Measurements from ENCODE around the gene EPS8L3.
"Not testable (repeated sequence)": the region's sequence is repeated elsewhere in the genome, so short reads cannot be mapped to it uniquely, and the experiment has no call there.

Gene EPS8L3

DNA sequence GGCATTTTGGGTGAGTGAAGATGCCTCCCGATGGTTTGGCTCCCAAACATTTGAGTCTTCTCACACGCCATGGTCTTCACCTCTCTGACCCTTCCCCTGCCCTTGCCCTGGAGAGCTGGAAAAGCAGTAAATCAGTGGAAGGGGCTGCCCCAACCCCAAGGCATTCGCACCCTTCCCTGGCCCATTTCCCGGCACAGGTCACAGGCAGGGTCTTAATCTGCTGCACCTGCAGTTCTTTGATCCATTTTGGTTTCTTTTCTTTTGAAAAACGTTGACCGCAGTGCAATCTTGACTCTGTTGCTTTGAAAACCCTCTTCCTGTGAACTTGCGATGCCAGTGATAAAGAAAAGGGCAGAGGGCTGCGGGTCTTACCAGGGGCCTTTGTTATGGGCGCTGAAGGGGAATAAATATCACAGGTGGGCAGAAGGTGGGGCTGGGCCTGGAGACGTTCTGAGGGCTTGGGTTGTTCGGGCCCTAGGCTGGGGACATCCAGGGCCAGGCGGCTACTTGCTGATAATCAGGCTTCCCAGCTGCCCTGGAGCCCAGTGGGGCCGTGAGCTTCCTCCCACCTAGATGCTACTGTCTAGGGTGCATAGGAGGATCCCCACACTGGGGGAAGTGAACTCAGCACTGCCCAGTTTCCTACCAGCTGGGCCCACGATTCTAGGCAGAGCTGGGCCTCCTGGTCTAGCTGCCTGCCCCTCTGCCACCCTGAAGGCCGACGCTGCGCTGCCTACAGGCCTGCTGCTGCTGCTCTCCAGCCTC, 38.6 kb upstream of the EPS8L3 start:
- TF ChIP-seq JUND (IDR thresholded peaks at IDR 0.05; ENCODE audit: low read depth), result no peak
- no peak for DNase-seq (ENCODE audit: low read depth in 1 of 2, low spot score in 1 of 2)
- in situ Hi-C loops (cut with HindIII; ENCODE audit: low pct_unique_long_range_greater_than_20kb, low sequenced_read_pairs), result no loop called here

DNA sequence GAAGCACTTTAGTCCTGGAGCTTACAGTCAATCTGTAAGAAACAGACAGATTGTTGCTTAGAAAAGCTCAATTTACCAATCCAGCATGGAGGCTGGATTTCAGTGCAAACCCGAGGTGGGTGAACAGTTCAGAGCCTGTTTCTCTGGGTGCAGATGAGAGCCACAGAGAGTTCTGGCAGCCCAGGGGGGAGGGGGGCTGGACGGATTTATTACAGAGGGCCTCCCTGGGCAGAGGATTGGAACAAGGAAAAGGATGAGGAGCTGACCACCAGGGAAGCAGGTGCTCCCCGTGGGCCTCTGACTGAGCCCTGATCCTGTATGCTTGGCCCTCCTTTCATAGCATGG, 38.0 kb upstream of the EPS8L3 start:
- no peak for DNase-seq (ENCODE audit: low read depth in 1 of 2, low spot score in 1 of 2)
- in situ Hi-C loops (cut with HindIII; ENCODE audit: low pct_unique_long_range_greater_than_20kb, low sequenced_read_pairs), result no loop called here
- no peak for TF ChIP-seq JUND (IDR thresholded peaks at IDR 0.05; ENCODE audit: low read depth)

DNA sequence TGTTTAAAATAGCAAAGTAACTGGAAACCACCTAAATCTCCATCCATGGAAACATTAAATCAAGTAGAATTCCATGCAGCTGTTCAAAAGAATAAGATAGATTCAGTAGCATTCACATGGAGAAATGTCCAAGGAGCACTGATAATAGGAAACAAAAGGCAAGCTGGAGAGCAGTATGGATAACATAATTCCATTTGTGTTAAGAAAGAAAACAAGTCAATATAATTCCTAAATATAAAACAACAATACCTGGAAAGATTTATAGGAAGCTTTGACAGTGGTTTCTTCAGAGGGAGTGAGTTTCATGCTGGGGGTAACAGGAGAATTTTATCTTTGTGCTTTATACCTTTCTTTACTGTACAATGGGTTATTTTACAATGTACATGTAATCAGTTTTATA, 36.6 kb upstream of the EPS8L3 start:
- DNase-seq (ENCODE audit: low read depth in 1 of 2, low spot score in 1 of 2), result no peak
- no peak for TF ChIP-seq JUND (IDR thresholded peaks at IDR 0.05; ENCODE audit: low read depth)
- in situ Hi-C loops (cut with HindIII; ENCODE audit: low pct_unique_long_range_greater_than_20kb, low sequenced_read_pairs), result no loop called here

DNA sequence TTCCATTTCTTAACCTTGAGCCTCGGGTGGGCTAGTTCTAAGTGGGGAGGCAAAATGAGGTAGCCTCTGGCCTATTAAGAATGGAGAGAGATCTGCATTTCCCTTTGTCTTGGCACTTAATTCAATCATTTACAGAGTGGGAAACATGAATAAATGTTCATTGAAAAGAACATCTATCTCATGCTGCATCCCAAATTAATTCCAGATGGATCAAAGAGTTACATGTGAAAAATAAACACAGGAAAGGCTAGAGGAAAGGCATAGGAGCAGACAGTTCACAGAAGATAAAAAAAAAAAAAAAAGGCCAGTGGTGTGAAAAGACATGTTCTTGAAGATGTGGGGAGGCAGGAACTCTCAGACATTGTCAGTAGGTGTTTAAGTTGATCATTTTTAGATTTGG, 35.7 kb upstream of the EPS8L3 start:
- DNase-seq (ENCODE audit: low read depth in 1 of 2, low spot score in 1 of 2), result no peak
- in situ Hi-C loops (cut with HindIII; ENCODE audit: low pct_unique_long_range_greater_than_20kb, low sequenced_read_pairs), result no loop called here
- TF ChIP-seq JUND (IDR thresholded peaks at IDR 0.05; ENCODE audit: low read depth), result no peak

GRCh38 chr1:109797303-109797595, 33.5 kb upstream of the EPS8L3 start:
- DNase-seq (ENCODE audit: low read depth in 1 of 2, low spot score in 1 of 2); in situ Hi-C loops (cut with HindIII; ENCODE audit: low pct_unique_long_range_greater_than_20kb, low sequenced_read_pairs): not testable (repeated sequence)

DNA sequence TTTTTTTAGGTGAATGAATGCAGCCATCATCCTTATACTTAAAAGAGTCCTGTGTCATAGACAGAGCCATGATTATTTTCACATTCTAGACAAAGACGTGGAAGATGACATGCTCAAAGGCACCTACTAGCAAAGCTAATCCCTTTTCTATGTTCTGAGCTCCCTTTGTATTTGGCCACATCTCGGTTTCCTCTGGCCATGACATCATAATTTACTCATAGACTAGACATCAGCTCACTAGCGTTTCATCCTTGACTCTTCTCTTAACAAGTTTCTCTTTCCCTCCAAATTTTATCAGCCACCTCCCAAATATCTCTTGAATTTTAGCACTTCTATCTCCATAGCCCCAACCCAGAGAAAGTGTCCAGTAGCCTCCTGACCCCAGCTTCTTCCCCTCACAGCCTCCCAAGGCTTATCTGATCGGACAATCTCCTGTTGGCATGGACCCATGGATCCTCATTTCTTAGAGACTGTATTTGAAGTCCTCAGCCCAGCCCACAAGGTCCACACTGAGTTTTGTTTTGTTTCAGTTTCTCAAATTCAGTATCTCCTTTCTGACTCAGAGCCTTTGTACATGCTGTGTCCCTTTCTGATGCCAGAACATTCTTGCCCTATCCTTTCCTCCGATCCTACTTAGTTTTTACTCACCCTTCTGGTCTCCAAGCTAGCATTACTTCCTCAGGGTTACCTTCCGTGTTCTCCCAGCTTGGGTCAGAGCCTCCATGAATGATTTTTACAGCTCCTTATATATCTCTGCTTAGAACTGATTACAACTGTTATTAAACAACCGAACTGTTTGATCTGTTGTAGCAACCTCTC, 33.0 kb upstream of the EPS8L3 start:
- DNase-seq (ENCODE audit: low read depth in 1 of 2, low spot score in 1 of 2), result no peak
- in situ Hi-C loops (cut with HindIII; ENCODE audit: low pct_unique_long_range_greater_than_20kb, low sequenced_read_pairs), result no loop called here
- TF ChIP-seq JUND (IDR thresholded peaks at IDR 0.05; ENCODE audit: low read depth), result no peak

DNA sequence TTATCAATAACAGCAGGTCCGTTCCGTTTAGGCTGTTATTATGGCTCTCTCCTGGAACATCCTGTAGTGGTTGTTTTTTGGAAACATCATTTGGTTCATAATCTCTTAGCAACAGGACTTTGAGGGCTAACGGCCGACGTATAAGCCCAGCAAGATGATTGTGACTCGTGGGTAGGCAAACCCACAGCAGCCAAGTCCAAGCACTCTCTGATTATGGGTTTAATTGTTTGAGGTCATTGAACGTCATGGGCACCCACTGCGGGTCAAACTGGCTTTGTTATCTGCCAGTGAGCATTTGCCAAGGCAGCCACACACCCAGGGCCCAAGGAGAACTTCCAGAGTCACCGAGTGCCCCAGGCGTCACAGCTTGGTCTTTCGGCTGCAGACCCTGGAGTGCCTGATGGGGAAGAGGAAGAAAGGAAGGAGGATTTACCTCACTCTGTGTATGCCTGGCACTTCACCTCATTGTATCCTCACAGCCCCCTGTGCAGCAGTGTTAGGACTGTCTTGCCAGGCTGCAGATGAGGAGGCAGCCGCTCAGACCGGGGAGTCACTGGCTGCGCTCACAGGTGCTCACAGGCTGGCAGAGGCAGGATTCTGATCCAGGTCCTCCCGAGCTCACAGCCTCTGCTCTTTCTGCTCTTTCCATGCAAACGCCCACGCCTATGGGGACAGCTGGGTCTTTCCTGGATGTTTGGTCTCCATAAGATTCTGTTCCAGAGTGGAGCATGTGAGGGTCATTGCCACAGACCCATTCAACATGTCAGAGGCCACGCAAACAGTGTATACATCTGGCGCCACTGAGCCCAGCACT, 30.8 kb upstream of the EPS8L3 start:
- no peak for TF ChIP-seq JUND (IDR thresholded peaks at IDR 0.05; ENCODE audit: low read depth)
- DNase-seq (ENCODE audit: low read depth in 1 of 2, low spot score in 1 of 2), result no peak
- in situ Hi-C loops (cut with HindIII; ENCODE audit: low pct_unique_long_range_greater_than_20kb, low sequenced_read_pairs), result no loop called here

DNA sequence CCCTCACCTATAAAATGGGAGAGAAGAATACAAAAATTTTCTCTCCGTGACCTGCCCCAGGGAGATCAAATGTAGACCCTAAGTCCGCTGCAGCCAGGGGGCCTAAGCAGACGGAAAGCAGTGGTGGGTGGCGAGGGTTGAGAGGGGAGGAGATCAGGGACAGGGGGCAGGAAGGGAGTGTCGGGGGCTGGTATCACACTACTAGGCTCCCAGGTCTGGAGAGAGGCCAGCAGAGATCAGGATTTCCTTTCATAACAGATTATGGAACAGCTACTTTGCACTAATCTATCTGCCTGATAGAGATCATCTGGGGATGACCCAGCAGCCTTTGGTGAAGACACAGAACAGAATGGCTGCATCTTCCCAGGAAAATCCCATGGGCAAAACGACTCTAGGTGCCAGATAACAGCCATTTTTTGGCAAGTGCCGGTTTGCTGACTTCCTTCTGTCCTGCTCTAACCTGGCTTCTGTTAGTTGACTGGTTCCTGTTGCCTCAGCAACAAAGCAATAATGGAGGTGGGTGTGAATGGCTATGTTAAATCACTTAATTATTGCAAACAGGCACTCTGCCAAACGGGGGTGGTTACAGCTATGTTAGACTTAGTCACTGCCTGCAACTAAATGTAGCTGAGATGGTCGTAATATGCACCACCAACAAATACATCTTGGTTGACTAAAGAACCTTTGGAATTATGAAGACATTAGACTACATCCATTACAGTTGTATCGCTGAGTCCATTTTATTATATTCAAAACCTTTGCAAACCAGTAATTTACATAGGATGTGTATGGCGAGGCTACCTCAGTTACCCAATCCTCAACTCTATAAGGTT, 30.0 kb upstream of the EPS8L3 start:
- in situ Hi-C loops (cut with HindIII; ENCODE audit: low pct_unique_long_range_greater_than_20kb, low sequenced_read_pairs), result no loop called here
- no peak for DNase-seq (ENCODE audit: low read depth in 1 of 2, low spot score in 1 of 2)
- no peak for TF ChIP-seq JUND (IDR thresholded peaks at IDR 0.05; ENCODE audit: low read depth)

DNA sequence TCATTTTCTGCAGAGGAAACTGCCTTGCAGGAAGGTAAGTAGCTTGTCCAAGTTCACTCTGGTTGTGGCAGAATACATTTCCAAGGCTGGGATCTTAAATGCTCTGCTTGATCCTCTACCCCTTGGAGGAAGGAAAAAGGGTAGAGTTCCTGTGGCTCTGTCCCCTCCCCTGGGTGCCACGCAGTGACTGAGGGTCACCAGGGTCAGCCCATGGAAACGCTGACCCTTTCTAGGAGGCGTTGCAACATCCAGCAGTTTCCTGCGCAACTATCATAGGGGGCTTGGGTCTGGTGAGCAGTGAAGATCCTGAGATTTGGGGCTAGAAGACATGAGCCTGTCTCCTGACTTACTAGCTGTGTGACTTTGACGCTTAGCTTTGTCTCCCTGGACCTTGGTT, 29.4 kb upstream of the EPS8L3 start:
- no peak for TF ChIP-seq JUND (IDR thresholded peaks at IDR 0.05; ENCODE audit: low read depth)
- DNase-seq (ENCODE audit: low read depth in 1 of 2, low spot score in 1 of 2), result no peak
- in situ Hi-C loops (cut with HindIII; ENCODE audit: low pct_unique_long_range_greater_than_20kb, low sequenced_read_pairs), result no loop called here

- in situ Hi-C loops (cut with HindIII; ENCODE audit: low pct_unique_long_range_greater_than_20kb, low sequenced_read_pairs), result no loop called here
- DNase-seq (ENCODE audit: low read depth in 1 of 2, low spot score in 1 of 2), result peak; percentile 26 to 43
- TF ChIP-seq JUND (IDR thresholded peaks at IDR 0.05; ENCODE audit: low read depth), result no peak
These were observed 28.5 kb upstream of the EPS8L3 start for GRCh38 chr1:109792056-109792831.

DNA sequence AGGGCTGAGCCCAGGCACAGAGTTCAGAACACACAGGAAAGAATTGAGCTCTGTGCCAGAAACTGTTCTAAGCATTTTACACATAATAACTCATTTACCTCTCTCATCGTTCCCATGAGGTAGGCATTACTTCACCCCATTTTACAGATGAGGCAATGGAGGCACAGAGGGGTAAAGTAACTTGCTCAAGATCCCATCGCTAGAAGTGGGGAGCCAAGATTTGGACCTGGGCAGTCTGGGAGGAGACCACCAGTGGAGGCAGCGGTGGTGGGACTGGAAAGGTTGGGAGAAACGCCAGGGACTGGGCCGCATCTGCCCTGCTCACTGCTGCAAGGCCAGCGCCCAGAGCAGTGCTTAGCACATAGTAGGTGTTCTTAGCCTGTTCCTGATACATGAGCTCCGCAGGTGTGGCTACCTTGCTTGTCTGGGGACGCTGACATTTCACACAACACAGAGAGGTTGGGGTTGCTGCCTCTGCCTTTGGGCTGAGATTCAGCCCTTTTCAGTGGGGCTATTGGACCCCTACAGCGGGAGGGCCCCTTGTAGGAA, 27.8 kb upstream of the EPS8L3 start:
- no peak for TF ChIP-seq JUND (IDR thresholded peaks at IDR 0.05; ENCODE audit: low read depth)
- DNase-seq (ENCODE audit: low read depth in 1 of 2, low spot score in 1 of 2), result no peak
- in situ Hi-C loops (cut with HindIII; ENCODE audit: low pct_unique_long_range_greater_than_20kb, low sequenced_read_pairs), result no loop called here
